Rectal smooth muscle tissue (tissue), 1 donor: ENCODE data around the gene OTUB1.
A peak's percentile ranks its signal among the peaks of the same experiment; 100 is the strongest.
"Not testable (repeated sequence)": the region's sequence is repeated elsewhere in the genome, so short reads cannot be mapped to it uniquely, and the experiment has no call there.

ENCODE experiments used
- H3K27ac ChIP-seq: one replicate; pipeline ENCODE4 v1.7.0; 2013; ENCODE audit warnings: low read depth, low read length, inconsistent platforms
- H3K27me3 ChIP-seq: one replicate; pipeline ENCODE4 v1.7.0; 2013; ENCODE audit warnings: low read length; ENCODE audit not compliant: control insufficient read depth, insufficient read depth
- H3K36me3 ChIP-seq: one replicate; pipeline ENCODE4 v1.7.0; 2013; ENCODE audit warnings: low read length; ENCODE audit not compliant: control insufficient read depth, insufficient read depth
- H3K4me1 ChIP-seq: one replicate; pipeline ENCODE4 v1.7.0; 2013; ENCODE audit warnings: low read length; ENCODE audit not compliant: control insufficient read depth, insufficient read depth
- H3K4me3 ChIP-seq: one replicate; pipeline ENCODE4 v1.7.0; 2013; ENCODE audit warnings: low read length
- H3K9ac ChIP-seq: one replicate; pipeline ENCODE4 v1.7.0; 2013; ENCODE audit warnings: low read length

Gene OTUB1

GRCh38 chr11:64036087-64037026 is 50.1 kb downstream of the OTUB1 start:
- Histone ChIP-seq H3K4me1 (peaks cover 3% of the 10 kb centered on the region), H3K36me3 (no peaks in the 10 kb centered on the region), H3K4me3 (peak overlapping the region; percentile 40), H3K27ac (peak overlapping the region; percentile 61), H3K9ac (no peak overlapping the region), H3K27me3 (peaks cover 7% of the 10 kb centered on the region)

- Histone ChIP-seq H3K27ac (peak overlapping the region; percentile 61), H3K9ac (no peak overlapping the region), H3K4me3 (peak overlapping the region; percentile 40)
Measured at GRCh38 chr11:64037027-64037634, 50.9 kb downstream of the OTUB1 start.

GRCh38 chr11:64038500-64038899 is 52.3 kb downstream of the OTUB1 start:
- Histone ChIP-seq H3K36me3 (no peaks in the 10 kb centered on the region), H3K27me3 (peaks cover 7% of the 10 kb centered on the region), H3K4me3 (no peak overlapping the region), H3K27ac (no peak overlapping the region), H3K4me1 (peaks cover 3% of the 10 kb centered on the region), H3K9ac (no peak overlapping the region)

More at GRCh38 chr11:64037027-64037634, 50.9 kb downstream of the OTUB1 start:
- peaks cover 3% of the 10 kb centered on the region for H3K4me1 ChIP-seq
- no peaks in the 10 kb centered on the region for H3K36me3 ChIP-seq
- peaks cover 7% of the 10 kb centered on the region for H3K27me3 ChIP-seq

DNA sequence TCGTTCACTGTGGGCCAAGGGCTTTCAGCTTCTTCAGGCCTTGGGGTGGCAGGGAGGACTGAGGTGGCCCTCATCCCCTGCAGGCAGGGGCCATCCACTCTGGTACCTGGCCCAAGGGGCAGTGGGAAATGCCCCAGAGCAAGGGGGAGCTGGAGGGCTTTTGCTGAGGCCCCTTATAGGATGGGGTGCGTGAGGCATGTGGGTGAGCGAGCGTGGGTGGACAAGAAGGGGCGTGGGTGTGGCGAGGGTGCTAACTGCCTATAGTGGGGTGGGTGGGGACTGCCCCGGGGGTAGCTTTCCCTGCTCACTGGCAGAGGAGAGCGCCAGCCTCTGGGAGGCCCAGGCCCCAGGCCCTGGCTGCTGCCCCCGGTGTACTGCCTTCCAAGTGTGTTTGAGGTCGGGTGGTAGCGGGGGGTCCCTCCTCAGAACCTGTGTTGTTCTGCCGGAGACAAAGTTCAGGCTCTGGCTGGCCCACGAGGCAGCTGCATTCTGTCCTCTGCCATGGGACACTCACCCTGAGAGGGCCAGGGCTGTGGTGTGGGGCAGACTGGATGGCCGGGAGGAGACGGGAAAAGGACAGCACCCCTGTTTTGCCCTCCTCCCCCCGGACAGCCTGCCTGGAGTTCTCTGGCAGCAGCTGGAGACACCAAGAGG is 52.9 kb downstream of the OTUB1 start:
- Histone ChIP-seq H3K4me3 (no peak overlapping the region), H3K27me3 (peaks cover 7% of the 10 kb centered on the region)

DNA sequence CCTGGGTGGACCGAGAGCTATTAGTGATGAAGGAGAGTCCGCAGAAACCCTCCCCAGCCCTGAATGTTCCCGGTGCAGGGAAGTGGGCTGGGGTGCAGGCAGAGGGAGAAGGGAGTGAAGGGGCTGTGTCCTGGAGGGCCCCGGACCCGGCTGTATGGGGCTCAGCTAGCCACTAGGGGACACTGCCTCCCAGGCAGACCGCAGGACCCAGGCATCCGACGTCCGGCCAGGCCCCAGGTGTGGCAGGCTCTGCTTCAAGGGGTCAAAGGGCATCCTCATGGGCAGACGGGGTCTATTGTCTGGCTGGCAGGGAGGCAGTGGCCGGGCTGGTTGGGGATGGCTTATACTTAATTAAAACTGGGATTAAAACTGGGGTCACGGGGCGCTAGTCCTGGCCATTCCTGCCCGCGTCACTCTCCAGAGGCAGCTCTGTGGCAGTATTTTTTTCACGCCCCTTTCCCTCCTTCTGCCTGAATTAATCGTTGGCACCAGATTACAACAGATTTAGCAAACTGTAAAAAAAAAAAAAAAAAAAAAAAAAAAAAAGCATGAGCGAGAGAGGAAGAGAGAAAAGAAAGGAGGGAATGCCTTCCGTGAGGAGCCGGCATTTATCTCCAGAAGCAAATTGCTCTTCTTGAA is 54.6 kb downstream of the OTUB1 start:
- Histone ChIP-seq H3K4me3 (no peak overlapping the region), H3K27ac (no peak overlapping the region), H3K36me3 (no peaks in the 10 kb centered on the region), H3K4me1 (peaks cover 3% of the 10 kb centered on the region), H3K9ac (no peak overlapping the region), H3K27me3 (peaks cover 3% of the 10 kb centered on the region)

More for the DNA sequence above, 52.9 kb downstream of the OTUB1 start:
- Histone ChIP-seq H3K27ac (no peak overlapping the region), H3K4me1 (peaks cover 3% of the 10 kb centered on the region), H3K9ac (no peak overlapping the region), H3K36me3 (no peaks in the 10 kb centered on the region)

GRCh38 chr11:64041846-64042245 is 55.6 kb downstream of the OTUB1 start:
- Histone ChIP-seq H3K36me3 (no peaks in the 10 kb centered on the region), H3K9ac (no peak overlapping the region), H3K4me1 (peaks cover 3% of the 10 kb centered on the region), H3K27me3 (peaks cover 3% of the 10 kb centered on the region), H3K4me3 (no peak overlapping the region), H3K27ac (no peak overlapping the region)

GRCh38 chr11:64042301-64042700 is 56.1 kb downstream of the OTUB1 start:
- H3K9ac ChIP-seq = no peak overlapping the region
- H3K27ac ChIP-seq = no peak overlapping the region
- peaks cover 3% of the 10 kb centered on the region for H3K27me3 ChIP-seq

GRCh38 chr11:64043545-64043944 is 57.3 kb downstream of the OTUB1 start:
- Histone ChIP-seq H3K36me3 (no peaks in the 10 kb centered on the region), H3K27me3 (no peaks in the 10 kb centered on the region), H3K9ac (no peak overlapping the region), H3K4me1 (peaks cover 3% of the 10 kb centered on the region), H3K4me3 (no peak overlapping the region), H3K27ac (no peak overlapping the region)

More at GRCh38 chr11:64042301-64042700, 56.1 kb downstream of the OTUB1 start:
- no peak overlapping the region for H3K4me3 ChIP-seq
- H3K36me3 ChIP-seq = no peaks in the 10 kb centered on the region
- H3K4me1 ChIP-seq = peaks cover 3% of the 10 kb centered on the region

DNA sequence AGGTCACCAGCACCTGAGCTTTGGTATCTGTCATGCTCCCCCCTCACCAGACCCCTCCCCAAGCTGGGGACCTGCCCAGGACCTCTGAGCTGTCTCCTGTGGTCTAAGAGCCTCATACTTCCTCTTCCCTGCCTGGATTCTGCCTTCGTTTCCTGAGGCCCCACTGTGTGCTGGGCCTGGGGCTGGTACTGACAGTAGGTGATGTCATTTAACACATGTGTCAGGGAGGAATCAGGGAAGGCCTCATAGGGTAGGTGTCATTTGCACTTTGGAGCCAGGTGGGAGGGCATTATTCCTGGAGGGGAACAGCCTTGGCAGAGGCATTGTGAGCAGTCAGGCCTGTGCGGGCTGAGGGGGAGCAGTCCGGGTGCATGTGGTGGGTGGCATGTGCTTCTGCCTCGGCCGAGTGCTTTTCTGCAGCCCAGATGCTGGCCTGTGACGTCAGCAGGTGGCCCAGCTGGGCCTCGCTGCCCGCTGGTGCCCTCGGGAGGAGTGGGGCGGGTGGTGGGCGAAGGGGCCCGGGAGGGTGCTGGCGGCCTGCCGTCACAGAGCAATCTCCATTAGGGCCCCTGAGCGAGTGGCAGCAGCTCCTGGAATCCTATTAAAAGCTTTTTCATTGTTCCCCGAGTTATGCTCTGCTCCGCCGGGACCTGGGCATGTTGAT is 58.6 kb downstream of the OTUB1 start:
- H3K27ac ChIP-seq = no peak overlapping the region
- peaks cover 3% of the 10 kb centered on the region for H3K4me1 ChIP-seq
- no peak overlapping the region for H3K4me3 ChIP-seq
- no peaks in the 10 kb centered on the region for H3K36me3 ChIP-seq
- no peak overlapping the region for H3K9ac ChIP-seq
- no peaks in the 10 kb centered on the region for H3K27me3 ChIP-seq

DNA sequence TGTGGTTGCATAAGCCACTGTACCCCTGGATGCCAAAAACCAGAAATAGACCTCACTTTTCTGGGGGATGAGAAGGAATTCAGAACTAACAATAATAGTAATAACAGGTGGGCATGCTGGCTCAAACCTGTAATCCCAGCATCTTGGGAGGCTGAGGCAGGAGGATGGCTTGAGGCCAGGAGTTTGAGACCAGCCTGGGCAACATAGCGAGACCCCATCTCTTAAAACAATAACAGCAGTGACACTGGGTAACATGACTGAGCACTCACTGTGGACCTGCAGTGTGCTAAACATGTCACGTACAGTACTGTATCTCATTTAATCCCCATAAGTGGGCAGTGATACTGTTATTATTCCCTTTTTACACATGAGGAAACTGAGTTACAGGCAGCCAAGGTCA is 59.5 kb downstream of the OTUB1 start:
- no peaks in the 10 kb centered on the region for H3K36me3 ChIP-seq
- no peak overlapping the region for H3K27ac ChIP-seq
- H3K27me3 ChIP-seq = no peaks in the 10 kb centered on the region
- H3K9ac ChIP-seq = no peak overlapping the region
- peaks cover 3% of the 10 kb centered on the region for H3K4me1 ChIP-seq
- no peak overlapping the region for H3K4me3 ChIP-seq

GRCh38 chr11:64047373-64047772 is 61.1 kb downstream of the OTUB1 start:
- not testable (repeated sequence) for H3K27me3 ChIP-seq

More at GRCh38 chr11:64047373-64047772, 61.1 kb downstream of the OTUB1 start:
- not testable (repeated sequence) for H3K4me3 ChIP-seq, H3K4me1 ChIP-seq, H3K27ac ChIP-seq, H3K9ac ChIP-seq, H3K36me3 ChIP-seq
